ENCODE data around the gene TPPP2. TPM values are rescaled to one million over a fixed set of nuclear protein-coding genes. Genes with fewer than 3 reads are reported as not detected.

The TPPP2 gene
- polyA plus RNA-seq, 1 donor from 2014 or later, result not detected

DNA sequence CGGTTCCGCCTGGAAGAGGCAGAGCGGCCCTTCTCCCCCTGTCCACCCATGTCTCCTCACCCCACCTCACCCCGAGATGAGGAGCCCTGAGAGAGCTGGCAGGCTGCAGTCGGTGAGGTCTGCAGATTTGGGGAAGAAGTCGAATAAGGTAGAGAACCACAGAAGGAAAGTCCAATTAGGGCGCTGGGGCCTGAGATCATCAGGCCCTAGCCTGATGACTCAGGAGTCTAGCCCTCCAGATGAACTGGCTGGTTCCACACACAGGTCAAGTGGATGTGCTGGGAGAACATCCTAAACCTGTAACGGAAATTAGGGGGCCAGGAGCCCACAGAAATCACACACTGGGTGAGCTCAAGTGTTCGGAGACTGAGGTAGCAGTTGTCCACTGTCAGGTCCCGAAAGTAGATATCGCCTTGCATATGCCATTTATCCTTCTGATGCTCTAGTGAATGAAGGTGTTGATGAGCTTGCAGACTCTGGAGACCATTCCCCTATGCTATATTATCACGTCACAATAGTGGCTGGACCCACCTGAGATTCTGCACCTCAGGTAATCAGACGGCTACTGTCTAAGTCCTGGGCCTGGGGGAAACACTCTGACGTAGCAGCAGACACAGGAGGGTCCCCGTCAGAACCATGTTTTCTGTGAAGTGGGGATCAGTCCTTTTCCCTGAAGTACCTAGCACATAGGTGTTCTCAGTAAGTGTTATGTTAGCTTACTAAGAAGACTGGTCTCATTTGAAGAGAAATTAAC, 41.1 kb upstream of the TPPP2 start:
- no peaks in the 10 kb centered on the region for H4K20me1 ChIP-seq (ENCODE audit: insufficient read depth)

DNA sequence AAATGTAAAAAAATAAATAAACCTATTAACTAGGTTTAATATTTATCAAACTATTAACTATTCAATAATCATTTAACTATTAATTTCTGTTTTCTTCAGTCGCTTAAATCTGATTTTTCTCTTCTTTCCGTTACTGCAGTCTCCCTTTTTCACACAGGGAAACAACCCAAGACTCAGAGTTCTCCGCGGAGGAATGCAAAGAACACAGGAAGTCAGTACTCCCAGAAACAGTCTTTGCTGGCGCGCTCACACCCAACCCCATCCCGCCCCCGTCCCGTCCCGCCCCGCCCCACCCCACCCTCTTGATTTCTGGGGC, 40.6 kb upstream of the TPPP2 start:
- Histone ChIP-seq H3K36me3 (ENCODE audit: insufficient read depth, low read length) (peaks cover 3% of the 10 kb centered on the region), H3K4me3 (ENCODE audit: low read length) (peak overlapping the region; percentile 88), H3K27me3 (ENCODE audit: insufficient read depth, low read depth, low read length) (no peaks in the 10 kb centered on the region), H3K9me2 (ENCODE audit: insufficient read depth, low read length) (no peaks in the 10 kb centered on the region), H3F3A (ENCODE audit: insufficient read depth, low read length, poor library complexity, severe bottlenecking) (no peaks in the 10 kb centered on the region), H3K4me2 (ENCODE audit: low read length) (peak overlapping the region; percentile 41), H3K9ac (ENCODE audit: low read length) (peak overlapping the region; percentile 24), H3K9me3 (ENCODE audit: low read length) (no peaks in the 10 kb centered on the region), H3K79me2 (replicated peaks; ENCODE audit: insufficient read depth, low read length) (peaks cover 22% of the 10 kb centered on the region), H3K27ac (ENCODE audit: low read length) (peak overlapping the region; percentile 60), H4K20me1 (ENCODE audit: insufficient read depth) (no peaks in the 10 kb centered on the region), H2AFZ (ENCODE audit: low read depth, low read length) (peak overlapping the region; percentile 82)
- TF ChIP-seq, protein P1, sequence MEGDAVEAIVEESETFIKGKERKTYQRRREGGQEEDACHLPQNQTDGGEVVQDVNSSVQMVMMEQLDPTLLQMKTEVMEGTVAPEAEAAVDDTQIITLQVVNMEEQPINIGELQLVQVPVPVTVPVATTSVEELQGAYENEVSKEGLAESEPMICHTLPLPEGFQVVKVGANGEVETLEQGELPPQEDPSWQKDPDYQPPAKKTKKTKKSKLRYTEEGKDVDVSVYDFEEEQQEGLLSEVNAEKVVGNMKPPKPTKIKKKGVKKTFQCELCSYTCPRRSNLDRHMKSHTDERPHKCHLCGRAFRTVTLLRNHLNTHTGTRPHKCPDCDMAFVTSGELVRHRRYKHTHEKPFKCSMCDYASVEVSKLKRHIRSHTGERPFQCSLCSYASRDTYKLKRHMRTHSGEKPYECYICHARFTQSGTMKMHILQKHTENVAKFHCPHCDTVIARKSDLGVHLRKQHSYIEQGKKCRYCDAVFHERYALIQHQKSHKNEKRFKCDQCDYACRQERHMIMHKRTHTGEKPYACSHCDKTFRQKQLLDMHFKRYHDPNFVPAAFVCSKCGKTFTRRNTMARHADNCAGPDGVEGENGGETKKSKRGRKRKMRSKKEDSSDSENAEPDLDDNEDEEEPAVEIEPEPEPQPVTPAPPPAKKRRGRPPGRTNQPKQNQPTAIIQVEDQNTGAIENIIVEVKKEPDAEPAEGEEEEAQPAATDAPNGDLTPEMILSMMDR (IDR thresholded peaks at IDR 0.05; ENCODE audit: poor library complexity, severe bottlenecking), result no peak
- TF ChIP-seq MXI1 (conservative IDR thresholded peaks at IDR 0.05; ENCODE audit: poor library complexity, severe bottlenecking) (no peak), POLR2AphosphoS5 (IDR thresholded peaks at IDR 0.05) (no peak), RAD21 (conservative IDR thresholded peaks at IDR 0.05) (no peak), TAF1 (IDR thresholded peaks at IDR 0.05; ENCODE audit: low read depth) (no peak), EP300 (conservative IDR thresholded peaks at IDR 0.05; ENCODE audit: poor library complexity, severe bottlenecking) (no peak), SMC3 (conservative IDR thresholded peaks at IDR 0.05; ENCODE audit: poor library complexity) (no peak), EZH2 (IDR thresholded peaks at IDR 0.05; ENCODE audit: borderline replicate concordance, insufficient read depth, low read length, poor library complexity, severe bottlenecking) (no peak)
- TF ChIP-seq, protein P2, sequence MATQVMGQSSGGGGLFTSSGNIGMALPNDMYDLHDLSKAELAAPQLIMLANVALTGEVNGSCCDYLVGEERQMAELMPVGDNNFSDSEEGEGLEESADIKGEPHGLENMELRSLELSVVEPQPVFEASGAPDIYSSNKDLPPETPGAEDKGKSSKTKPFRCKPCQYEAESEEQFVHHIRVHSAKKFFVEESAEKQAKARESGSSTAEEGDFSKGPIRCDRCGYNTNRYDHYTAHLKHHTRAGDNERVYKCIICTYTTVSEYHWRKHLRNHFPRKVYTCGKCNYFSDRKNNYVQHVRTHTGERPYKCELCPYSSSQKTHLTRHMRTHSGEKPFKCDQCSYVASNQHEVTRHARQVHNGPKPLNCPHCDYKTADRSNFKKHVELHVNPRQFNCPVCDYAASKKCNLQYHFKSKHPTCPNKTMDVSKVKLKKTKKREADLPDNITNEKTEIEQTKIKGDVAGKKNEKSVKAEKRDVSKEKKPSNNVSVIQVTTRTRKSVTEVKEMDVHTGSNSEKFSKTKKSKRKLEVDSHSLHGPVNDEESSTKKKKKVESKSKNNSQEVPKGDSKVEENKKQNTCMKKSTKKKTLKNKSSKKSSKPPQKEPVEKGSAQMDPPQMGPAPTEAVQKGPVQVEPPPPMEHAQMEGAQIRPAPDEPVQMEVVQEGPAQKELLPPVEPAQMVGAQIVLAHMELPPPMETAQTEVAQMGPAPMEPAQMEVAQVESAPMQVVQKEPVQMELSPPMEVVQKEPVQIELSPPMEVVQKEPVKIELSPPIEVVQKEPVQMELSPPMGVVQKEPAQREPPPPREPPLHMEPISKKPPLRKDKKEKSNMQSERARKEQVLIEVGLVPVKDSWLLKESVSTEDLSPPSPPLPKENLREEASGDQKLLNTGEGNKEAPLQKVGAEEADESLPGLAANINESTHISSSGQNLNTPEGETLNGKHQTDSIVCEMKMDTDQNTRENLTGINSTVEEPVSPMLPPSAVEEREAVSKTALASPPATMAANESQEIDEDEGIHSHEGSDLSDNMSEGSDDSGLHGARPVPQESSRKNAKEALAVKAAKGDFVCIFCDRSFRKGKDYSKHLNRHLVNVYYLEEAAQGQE (IDR thresholded peaks at IDR 0.05; ENCODE audit: borderline replicate concordance), result no peak

More for the DNA sequence above, 41.1 kb upstream of the TPPP2 start:
- Histone ChIP-seq H3K9me3 (ENCODE audit: low read length) (no peaks in the 10 kb centered on the region), H3K9me2 (ENCODE audit: insufficient read depth, low read length) (no peaks in the 10 kb centered on the region), H3K27ac (ENCODE audit: low read length) (peak overlapping the region; percentile 60), H3F3A (ENCODE audit: insufficient read depth, low read length, poor library complexity, severe bottlenecking) (no peaks in the 10 kb centered on the region), H3K4me3 (ENCODE audit: low read length) (peak overlapping the region; percentile 88), H3K9ac (ENCODE audit: low read length) (peak overlapping the region; percentile 24), H3K27me3 (ENCODE audit: insufficient read depth, low read depth, low read length) (no peaks in the 10 kb centered on the region), H2AFZ (ENCODE audit: low read depth, low read length) (peak overlapping the region; percentile 82), H3K4me2 (ENCODE audit: low read length) (peak overlapping the region; percentile 41), H3K79me2 (replicated peaks; ENCODE audit: insufficient read depth, low read length) (peaks cover 22% of the 10 kb centered on the region), H3K36me3 (ENCODE audit: insufficient read depth, low read length) (no peaks in the 10 kb centered on the region)
- TF ChIP-seq, protein P2 (IDR thresholded peaks at IDR 0.05; ENCODE audit: borderline replicate concordance), result no peak
- TF ChIP-seq MXI1 (conservative IDR thresholded peaks at IDR 0.05; ENCODE audit: poor library complexity, severe bottlenecking) (no peak), SMC3 (conservative IDR thresholded peaks at IDR 0.05; ENCODE audit: poor library complexity) (no peak), EP300 (conservative IDR thresholded peaks at IDR 0.05; ENCODE audit: poor library complexity, severe bottlenecking) (no peak), EZH2 (IDR thresholded peaks at IDR 0.05; ENCODE audit: borderline replicate concordance, insufficient read depth, low read length, poor library complexity, severe bottlenecking) (no peak), RAD21 (conservative IDR thresholded peaks at IDR 0.05) (no peak), TAF1 (IDR thresholded peaks at IDR 0.05; ENCODE audit: low read depth) (no peak), POLR2AphosphoS5 (IDR thresholded peaks at IDR 0.05) (no peak)
- TF ChIP-seq, protein P1 (IDR thresholded peaks at IDR 0.05; ENCODE audit: poor library complexity, severe bottlenecking), result no peak

Data from neural cell (in vitro differentiated cells).